T-cell (primary cell): ENCODE data around the gene SLC25A45. TPM values are rescaled to one million over a fixed set of nuclear protein-coding genes. Genes with fewer than 3 reads are reported as not detected.
A peak's percentile ranks its signal among the peaks of the same experiment; 100 is the strongest.
"Not testable (repeated sequence)": the region's sequence is repeated elsewhere in the genome, so short reads cannot be mapped to it uniquely, and the experiment has no call there.

Experiments used
- ATAC-seq, 4 experiments: fragments of 200-7000 bp in 3 of 4; fragments of 150-1000 bp in 1 of 4; cut with Tn5 transposase; replicated peaks in 1 of 4; 1 replicate in 3 of 4; 2 replicates in 1 of 4; pipeline ENCODE4 v1.10.0; 2021; ENCODE audit warnings: moderate library complexity in 3 of 4, mild to moderate bottlenecking in 2 of 4, moderate number of reproducible peaks in 1 of 4
- CTCF ChIA-PET, 2 donors: fragments of 300-600 bp; sonication (Branson Sonifier 250); formaldehyde crosslinking; loops; one replicate each; lab custom pipeline; 2022; ENCODE audit warnings: antibody characterized with exemption in 2 of 2; lab: Charles Lee
- POLR2A ChIA-PET, 2 donors: fragments of 300-600 bp; sonication (Branson Sonifier 250); formaldehyde crosslinking; loops; one replicate each; lab custom pipeline; 2022; ENCODE audit warnings: antibody characterized with exemption in 2 of 2; lab: Charles Lee
- DNase-seq, 35 experiments: peaks; one replicate each; pipeline versions ENCODE4 v3.0.0 to v3.0.0-alpha.2; 2013 to 2023
- H3K27ac ChIP-seq: one replicate; pipeline ENCODE4 v1.5.1; 2013; ENCODE audit warnings: low read length
- H3K27me3 ChIP-seq, 2 experiments: replicated peaks in 1 of 2; 1 replicate in 1 of 2; 2 replicates in 1 of 2; pipeline versions ENCODE4 v1.6.1 to v1.7.0; 2013; ENCODE audit warnings: low read length in 1 of 2, mixed read lengths in 1 of 2; ENCODE audit not compliant: control insufficient read depth in 2 of 2, insufficient read depth in 2 of 2; ENCODE audit errors: extremely low read depth in 1 of 2
- H3K36me3 ChIP-seq, 2 donors: 1 replicate in 1 of 2; 2 replicates in 1 of 2; pipeline versions ENCODE4 v1.6.1 to v1.7.0; 2013; ENCODE audit warnings: low read length in 1 of 2; ENCODE audit not compliant: control insufficient read depth in 2 of 2, insufficient read depth in 1 of 2; ENCODE audit errors: extremely low read depth in 1 of 2
- H3K4me1 ChIP-seq, 2 experiments: 1 replicate in 1 of 2; 2 replicates in 1 of 2; pipeline versions ENCODE4 v1.6.1 to v1.7.0; 2013; ENCODE audit warnings: low read length in 2 of 2, mixed read lengths in 1 of 2; ENCODE audit not compliant: insufficient read depth in 2 of 2, control insufficient read depth in 1 of 2; ENCODE audit errors: extremely low read depth in 1 of 2
- H3K4me3 ChIP-seq, 2 donors: 1 replicate in 1 of 2; 2 replicates in 1 of 2; pipeline versions ENCODE4 v1.5.1 to v1.7.0; 2013; ENCODE audit warnings: mild to moderate bottlenecking in 2 of 2, low read length in 1 of 2, moderate library complexity in 1 of 2; ENCODE audit not compliant: control insufficient read depth in 1 of 2; ENCODE audit errors: extremely low read depth in 1 of 2
- H3K9me3 ChIP-seq: 2 replicates; pipeline ENCODE4 v1.7.0; 2013
- H3K27ac Mint-ChIP-seq, 2 donors: one replicate each; pipeline ENCODE4 v1.8.0; 2020 to 2021; ENCODE audit warnings: mild to moderate bottlenecking in 2 of 2, mixed read lengths in 2 of 2
- H3K27me3 Mint-ChIP-seq, 2 donors: one replicate each; pipeline ENCODE4 v1.8.0; 2021 to 2022; ENCODE audit warnings: mixed read lengths in 2 of 2
- H3K36me3 Mint-ChIP-seq: one replicate; pipeline ENCODE4 v1.8.0; 2021; ENCODE audit warnings: mixed read lengths
- H3K4me1 Mint-ChIP-seq, 3 donors: one replicate each; pipeline ENCODE4 v1.8.0; 2020 to 2022; ENCODE audit warnings: mixed read lengths in 3 of 3, mild to moderate bottlenecking in 1 of 3
- H3K4me3 Mint-ChIP-seq, 3 donors: one replicate each; pipeline ENCODE4 v1.8.0; 2020 to 2022; ENCODE audit warnings: mild to moderate bottlenecking in 3 of 3, mixed read lengths in 3 of 3, moderate library complexity in 3 of 3
- H3K9me3 Mint-ChIP-seq, 3 donors: one replicate each; pipeline ENCODE4 v1.8.0; 2020 to 2022; ENCODE audit warnings: mixed read lengths in 3 of 3
- WGBS: methylation state at CpG from one replicate; pipeline ENCODE4 v1.1.5; 2013; ENCODE audit warnings: missing lambda C conversion rate; ENCODE audit not compliant: insufficient coverage; 5-methylcytosine and 5-hydroxymethylcytosine counted together
- total RNA-seq, 35 experiments: library from RNA in 6 of 35; stranded (reverse) in 6 of 35; fragments of 120-200 nt in 1 of 35; gene quantifications; one replicate each; pipeline versions ENCODE4 v1.2.1 to v1.2.4 and lab custom pipeline; 2013 to 2026

SLC25A45 gene
- total RNA-seq, 5 donors from 2014 or later (not counting 1 experiment from before 2014, with no cell fraction given) = 18.7 to 72.2 (median 22.6) TPM

- Histone ChIP-seq H3K27me3 (no peaks in the 10 kb centered on the region), H3K36me3 (peaks cover 12 to 19% of the 10 kb centered on the region in 2 donors), H3K4me3 (peak overlapping the region; percentile 80 to 92), H3K4me1 (peaks cover 31 to 55% of the 10 kb centered on the region in 2 experiments), H3K9me3 (no peaks in the 10 kb centered on the region), H3K27ac (peak overlapping the region; percentile 95)
- 76% methylated on average over 6 of the region's 11 CpGs for WGBS
- ChIA-PET POLR2A (interaction anchor here (1.0 to 12.1 kb wide), 6 partner anchors 9 to 95 kb away, joined by 3 to 98 read pairs (median 15); partner anchors contain the start of gene MALAT1 (in 2 of the 2)), CTCF (interaction anchor here (0.6 to 5.1 kb wide), 12 partner anchors 9 to 267 kb away, joined by 3 to 56 read pairs (median 4); partner anchors contain the start of genes FRMD8 (in 1 of the 2) and MALAT1 (in 1 of the 2))
- Mint-ChIP-seq H3K36me3 (peaks cover 3% of the 10 kb centered on the region), H3K4me3 (peak overlapping the region; percentile 91 to 100 (median 98)), H3K27me3 (no peaks in the 10 kb centered on the region), H3K9me3 (no peaks in the 10 kb centered on the region), H3K4me1 (peaks cover 47 to 54% (median 54%) of the 10 kb centered on the region in 3 donors), H3K27ac (peak overlapping the region; percentile 98 to 99)
- DNase-seq (peak in 1 of 35 experiments; percentile 20), ATAC-seq (no peak)
Observed at GRCh38 chr11:65415499-65416340, 33.3 kb upstream of the SLC25A45 start.

GRCh38 chr11:65414776-65415498, 32.5 kb upstream of the SLC25A45 start:
- Mint-ChIP-seq H3K27ac (peak overlapping the region; percentile 31 to 58), H3K36me3 (peaks cover 3% of the 10 kb centered on the region), H3K4me1 (peaks cover 41 to 48% (median 46%) of the 10 kb centered on the region in 3 donors), H3K9me3 (no peaks in the 10 kb centered on the region), H3K27me3 (no peaks in the 10 kb centered on the region), H3K4me3 (no peak overlapping the region)
- peaks cover 24 to 47% of the 10 kb centered on the region in 2 experiments for H3K4me1 ChIP-seq
- CTCF ChIA-PET = interaction anchor here (0.5 to 5.1 kb wide), 7 partner anchors 62 to 528 kb away, joined by 3 to 56 read pairs (median 4); partner anchors contain the start of gene MALAT1 (in 1 of the 2)
- ATAC-seq (no peak), DNase-seq (no peak)
- no peak overlapping the region for H3K4me3 ChIP-seq
- H3K9me3 ChIP-seq = no peaks in the 10 kb centered on the region
- peaks cover 12 to 20% of the 10 kb centered on the region in 2 donors for H3K36me3 ChIP-seq
- no peak overlapping the region for H3K27ac ChIP-seq
- POLR2A ChIA-PET = interaction anchor here (0.7 to 12.1 kb wide), 3 partner anchors 17 to 84 kb away, joined by 4 to 98 read pairs (median 50); partner anchors contain the start of gene MALAT1 (in 2 of the 2)
- WGBS = 89% methylated on average over 11 of the region's 11 CpGs
- H3K27me3 ChIP-seq = no peaks in the 10 kb centered on the region

DNA sequence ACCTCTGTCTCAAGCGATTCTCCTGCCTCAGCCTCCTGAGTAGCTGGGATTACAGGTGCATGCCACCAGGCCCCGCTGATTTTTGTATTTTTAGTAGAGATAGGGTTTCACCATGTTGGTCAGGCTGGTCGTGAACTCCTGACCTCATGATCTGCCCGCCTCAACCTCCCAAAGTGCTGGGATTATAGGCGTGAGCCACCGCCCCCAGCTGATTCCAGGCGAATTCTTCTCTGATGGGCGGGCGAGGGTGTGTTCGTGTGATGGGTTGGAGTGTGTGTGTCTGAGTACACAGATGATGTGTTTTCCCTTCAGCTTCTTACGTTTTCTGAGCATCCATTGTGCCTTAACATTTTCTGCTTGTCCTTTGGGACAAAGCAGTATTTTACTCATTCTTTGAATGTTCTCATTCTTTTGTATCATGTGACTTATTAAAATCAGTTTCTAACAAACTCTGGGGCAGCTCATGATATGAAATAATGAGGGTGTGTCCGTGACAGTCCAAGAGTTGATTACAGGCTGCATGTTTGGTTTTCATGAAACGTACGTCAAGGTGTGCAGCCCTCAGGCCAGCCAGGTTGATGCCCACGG, 30.7 kb upstream of the SLC25A45 start:
- H3K9me3 ChIP-seq, H3K27me3 ChIP-seq, H3K27me3 Mint-ChIP-seq, H3K4me3 ChIP-seq, H3K9me3 Mint-ChIP-seq, H3K27ac ChIP-seq, H3K27ac Mint-ChIP-seq, DNase-seq, ATAC-seq, H3K4me3 Mint-ChIP-seq: not testable (repeated sequence)
- Histone ChIP-seq H3K4me1 (peaks cover 13 to 30% of the 10 kb centered on the region in 2 experiments), H3K36me3 (peaks cover 12 to 37% of the 10 kb centered on the region in 2 donors)
- ChIA-PET POLR2A (interaction anchor here in 1 of 2 donors (0.6 kb wide), 1 partner anchor 27 kb away, joined by 3 read pairs; no protein-coding TSS in a partner anchor), CTCF (interaction anchor here in 1 of 2 donors (0.5 to 5.1 kb wide), 3 partner anchors 62 to 1104 kb away, joined by 5 to 56 read pairs (median 6); no protein-coding TSS in a partner anchor)
- Mint-ChIP-seq H3K36me3 (peaks cover 18% of the 10 kb centered on the region), H3K4me1 (peaks cover 26 to 33% (median 29%) of the 10 kb centered on the region in 3 donors)
- WGBS = 96% methylated on average over 13 of the region's 15 CpGs

GRCh38 chr11:65412271-65413076, 30.0 kb upstream of the SLC25A45 start:
- H3K4me3 Mint-ChIP-seq = no peak overlapping the region
- Histone ChIP-seq H3K27me3 (no peaks in the 10 kb centered on the region), H3K27ac (no peak overlapping the region), H3K9me3 (no peaks in the 10 kb centered on the region), H3K36me3 (peaks cover 12 to 37% of the 10 kb centered on the region in 2 donors), H3K4me3 (no peak overlapping the region), H3K4me1 (peaks cover 10 to 23% of the 10 kb centered on the region in 2 experiments)
- POLR2A ChIA-PET = interaction anchor here in 1 of 2 donors (0.6 kb wide), 1 partner anchor 28 kb away, joined by 3 read pairs; no protein-coding TSS in a partner anchor
- no peak overlapping the region for H3K27ac Mint-ChIP-seq
- H3K9me3 Mint-ChIP-seq = no peaks in the 10 kb centered on the region
- peaks cover 18% of the 10 kb centered on the region for H3K36me3 Mint-ChIP-seq
- no peaks in the 10 kb centered on the region for H3K27me3 Mint-ChIP-seq
- ATAC-seq (no peak), DNase-seq (no peak)
- H3K4me1 Mint-ChIP-seq = peaks cover 21 to 26% (median 23%) of the 10 kb centered on the region in 3 donors
- 93% methylated on average over 15 of the region's 24 CpGs for WGBS
- CTCF ChIA-PET = interaction anchor here in 1 of 2 donors (0.5 to 0.7 kb wide), 2 partner anchors 63 to 1103 kb away, joined by 5 to 6 read pairs; no protein-coding TSS in a partner anchor

- ATAC-seq = no peak
- Histone ChIP-seq H3K27me3 (no peaks in the 10 kb centered on the region), H3K9me3 (no peaks in the 10 kb centered on the region), H3K27ac (no peak overlapping the region), H3K4me3 (no peak overlapping the region), H3K36me3 (peaks cover 12 to 44% of the 10 kb centered on the region in 2 donors), H3K4me1 (peaks cover 5 to 15% of the 10 kb centered on the region in 2 experiments)
- CTCF ChIA-PET = no interaction called here
- H3K27me3 Mint-ChIP-seq = no peaks in the 10 kb centered on the region
- no peak overlapping the region for H3K27ac Mint-ChIP-seq
- no CpG with 5 or more reads among the region's 5 CpGs for WGBS
- DNase-seq = peak in 1 of 35 experiments; percentile 2
- H3K36me3 Mint-ChIP-seq = peaks cover 18% of the 10 kb centered on the region
- no peaks in the 10 kb centered on the region for H3K9me3 Mint-ChIP-seq
- no peak overlapping the region for H3K4me3 Mint-ChIP-seq
- POLR2A ChIA-PET = no interaction called here
- H3K4me1 Mint-ChIP-seq = peaks cover 13 to 18% (median 15%) of the 10 kb centered on the region in 3 donors
Observed at GRCh38 chr11:65411681-65412070, 29.2 kb upstream of the SLC25A45 start.
